ENCODE measurements around the gene LPAR2. TPM values are rescaled to one million over a fixed set of nuclear protein-coding genes. Genes with fewer than 3 reads are reported as not detected.
A peak's percentile ranks its signal among the peaks of the same experiment; 100 is the strongest.

The LPAR2 gene
- total RNA-seq, 1 donor from 2014 or later: 8.2 TPM

DNA sequence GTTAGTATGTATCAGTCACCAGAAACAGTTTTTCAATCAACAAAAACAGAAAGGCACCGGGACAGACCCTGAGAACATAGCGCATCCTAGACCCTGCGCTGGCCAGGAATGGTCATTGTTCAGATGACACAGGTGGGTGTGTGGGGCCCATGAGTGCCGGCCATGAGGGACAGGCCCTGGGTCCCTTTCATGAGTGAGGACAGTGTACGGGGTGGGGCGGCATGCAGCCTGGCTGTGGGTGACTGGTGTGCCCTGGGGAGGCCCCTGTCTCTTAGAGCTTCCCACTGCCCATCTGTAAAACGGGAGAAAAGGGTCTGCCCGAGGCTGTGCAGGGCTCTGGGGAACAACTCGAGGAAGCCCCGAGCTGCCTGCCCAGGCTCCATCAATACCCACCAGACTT lies 35.3 kb downstream of the LPAR2 start:
- H3K4me3 Mint-ChIP-seq (ENCODE audit: unreplicated experiment): no peak overlapping the region
- TF ChIP-seq, protein P1, sequence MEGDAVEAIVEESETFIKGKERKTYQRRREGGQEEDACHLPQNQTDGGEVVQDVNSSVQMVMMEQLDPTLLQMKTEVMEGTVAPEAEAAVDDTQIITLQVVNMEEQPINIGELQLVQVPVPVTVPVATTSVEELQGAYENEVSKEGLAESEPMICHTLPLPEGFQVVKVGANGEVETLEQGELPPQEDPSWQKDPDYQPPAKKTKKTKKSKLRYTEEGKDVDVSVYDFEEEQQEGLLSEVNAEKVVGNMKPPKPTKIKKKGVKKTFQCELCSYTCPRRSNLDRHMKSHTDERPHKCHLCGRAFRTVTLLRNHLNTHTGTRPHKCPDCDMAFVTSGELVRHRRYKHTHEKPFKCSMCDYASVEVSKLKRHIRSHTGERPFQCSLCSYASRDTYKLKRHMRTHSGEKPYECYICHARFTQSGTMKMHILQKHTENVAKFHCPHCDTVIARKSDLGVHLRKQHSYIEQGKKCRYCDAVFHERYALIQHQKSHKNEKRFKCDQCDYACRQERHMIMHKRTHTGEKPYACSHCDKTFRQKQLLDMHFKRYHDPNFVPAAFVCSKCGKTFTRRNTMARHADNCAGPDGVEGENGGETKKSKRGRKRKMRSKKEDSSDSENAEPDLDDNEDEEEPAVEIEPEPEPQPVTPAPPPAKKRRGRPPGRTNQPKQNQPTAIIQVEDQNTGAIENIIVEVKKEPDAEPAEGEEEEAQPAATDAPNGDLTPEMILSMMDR (IDR thresholded peaks at IDR 0.05): no peak
- no peak for DNase-seq (ENCODE audit: low spot score)
- H3K36me3 Mint-ChIP-seq (ENCODE audit: low read depth): no peaks in the 10 kb centered on the region
- no peaks in the 10 kb centered on the region for H3K27me3 Mint-ChIP-seq (ENCODE audit: low read depth)
- no peak overlapping the region for H3K27ac Mint-ChIP-seq (ENCODE audit: unreplicated experiment)
- H3K4me1 Mint-ChIP-seq (ENCODE audit: low read depth): peaks cover 27% of the 10 kb centered on the region
- no peaks in the 10 kb centered on the region for H3K9me3 Mint-ChIP-seq (ENCODE audit: low read depth)

DNA sequence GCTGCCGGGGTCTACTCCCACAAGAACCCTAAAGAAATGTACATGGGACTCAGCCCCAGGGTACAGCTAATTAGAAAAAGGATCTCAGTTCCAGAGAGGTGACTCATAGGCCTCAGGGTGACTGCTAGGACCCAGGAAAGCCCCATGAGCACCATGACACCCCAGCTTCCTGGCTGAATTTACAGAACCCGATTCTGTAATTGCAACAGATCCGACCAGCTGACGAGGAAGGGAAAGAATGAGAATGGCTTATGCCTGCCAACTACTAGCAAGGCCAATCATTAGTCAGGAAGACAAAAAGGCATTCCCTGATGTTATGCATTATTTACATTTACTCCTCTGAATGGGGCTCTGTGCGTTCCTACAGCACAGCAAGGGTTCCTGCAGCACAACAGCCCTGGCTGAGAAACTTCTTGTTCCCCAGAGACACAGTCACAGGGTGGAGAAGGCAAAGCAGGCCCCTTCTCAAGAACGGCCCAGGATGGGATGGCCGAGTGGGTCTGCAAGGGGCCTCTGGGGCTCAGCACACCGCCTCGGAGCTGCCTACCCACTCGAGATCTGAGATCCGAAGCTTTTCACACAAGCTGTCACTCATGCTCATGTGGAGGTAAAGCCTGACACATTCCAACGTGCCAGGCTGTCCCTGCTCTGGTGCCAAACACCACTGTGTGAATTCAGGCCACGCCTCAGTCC lies 36.7 kb downstream of the LPAR2 start:
- TF ChIP-seq, protein P1 (IDR thresholded peaks at IDR 0.05): no peak
- Mint-ChIP-seq H3K27me3 (ENCODE audit: low read depth) (no peaks in the 10 kb centered on the region), H3K4me1 (ENCODE audit: low read depth) (peaks cover 27% of the 10 kb centered on the region), H3K9me3 (ENCODE audit: low read depth) (no peaks in the 10 kb centered on the region), H3K36me3 (ENCODE audit: low read depth) (no peaks in the 10 kb centered on the region), H3K27ac (ENCODE audit: unreplicated experiment) (peak overlapping the region; percentile 89), H3K4me3 (ENCODE audit: unreplicated experiment) (no peak overlapping the region)
- no peak for DNase-seq (ENCODE audit: low spot score)

DNA sequence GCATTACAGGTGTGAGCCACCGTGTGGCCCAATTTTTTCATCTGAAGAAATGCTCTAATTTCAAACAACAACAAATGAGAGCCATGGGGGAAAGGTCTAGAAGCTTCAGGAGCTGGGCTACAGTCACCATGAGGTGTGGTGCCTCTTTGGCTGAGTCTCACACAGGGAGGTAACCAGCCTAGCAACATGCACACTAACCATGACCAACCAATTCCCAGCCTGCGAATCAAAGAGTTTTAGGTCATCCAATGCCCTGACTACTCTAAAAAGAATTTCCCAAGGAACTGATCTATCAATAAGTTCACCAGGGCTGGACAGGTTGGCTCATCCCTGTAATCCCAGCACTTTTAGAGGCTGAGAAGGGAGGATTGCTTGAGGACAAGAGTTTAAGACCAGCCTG lies 39.5 kb downstream of the LPAR2 start:
- H3K27me3 Mint-ChIP-seq (ENCODE audit: low read depth): no peaks in the 10 kb centered on the region
- TF ChIP-seq, protein P1 (IDR thresholded peaks at IDR 0.05): no peak
- no peaks in the 10 kb centered on the region for H3K9me3 Mint-ChIP-seq (ENCODE audit: low read depth)
- H3K27ac Mint-ChIP-seq (ENCODE audit: unreplicated experiment): no peak overlapping the region
- no peaks in the 10 kb centered on the region for H3K36me3 Mint-ChIP-seq (ENCODE audit: low read depth)
- no peak for DNase-seq (ENCODE audit: low spot score)
- no peak overlapping the region for H3K4me3 Mint-ChIP-seq (ENCODE audit: unreplicated experiment)
- H3K4me1 Mint-ChIP-seq (ENCODE audit: low read depth): peaks cover 18% of the 10 kb centered on the region

DNA sequence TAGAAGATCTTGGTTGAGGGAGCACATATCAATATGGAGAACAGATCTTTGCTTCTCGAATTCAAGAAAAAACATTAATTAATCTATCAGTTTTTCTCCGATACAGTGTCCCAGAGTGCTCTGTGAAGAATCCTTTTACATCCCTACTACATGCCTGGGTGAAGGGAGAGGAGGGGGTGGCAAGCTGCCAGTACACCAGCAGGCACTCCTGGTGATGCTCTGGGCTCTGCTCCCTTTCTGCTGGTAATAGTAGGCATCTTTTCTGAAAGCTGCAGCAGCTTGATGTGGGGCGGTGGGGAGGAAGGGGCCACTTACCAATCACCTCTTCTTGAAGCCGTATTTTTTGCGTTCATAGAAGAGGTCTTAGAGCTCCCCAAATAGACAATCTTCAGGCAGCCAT lies 40.2 kb downstream of the LPAR2 start:
- TF ChIP-seq, protein P1 (IDR thresholded peaks at IDR 0.05): no peak
- Mint-ChIP-seq H3K4me1 (ENCODE audit: low read depth) (peaks cover 18% of the 10 kb centered on the region), H3K9me3 (ENCODE audit: low read depth) (no peaks in the 10 kb centered on the region), H3K27me3 (ENCODE audit: low read depth) (no peaks in the 10 kb centered on the region), H3K36me3 (ENCODE audit: low read depth) (no peaks in the 10 kb centered on the region), H3K27ac (ENCODE audit: unreplicated experiment) (no peak overlapping the region), H3K4me3 (ENCODE audit: unreplicated experiment) (no peak overlapping the region)
- DNase-seq (ENCODE audit: low spot score): no peak

DNA sequence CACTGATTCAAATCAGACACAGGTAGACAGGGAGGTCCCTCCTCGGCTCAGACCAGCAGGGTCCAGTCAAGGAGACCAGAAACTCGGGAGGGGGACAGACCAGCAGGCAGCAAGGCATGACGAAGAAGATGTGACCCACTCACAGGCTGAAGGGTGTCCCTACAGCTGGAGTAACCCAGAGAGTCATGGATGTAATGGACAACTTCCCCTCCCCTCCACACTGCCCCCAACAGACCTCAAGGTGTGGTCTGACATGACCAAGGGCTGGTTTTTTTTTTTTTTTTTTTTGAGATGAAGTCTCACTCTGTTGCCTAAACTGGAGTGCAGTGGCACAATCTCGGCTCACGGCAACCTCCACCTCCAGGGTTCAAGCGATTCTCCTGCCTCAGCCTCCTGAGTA lies 43.7 kb downstream of the LPAR2 start:
- Mint-ChIP-seq H3K27ac (ENCODE audit: unreplicated experiment) (no peak overlapping the region), H3K27me3 (ENCODE audit: low read depth) (no peaks in the 10 kb centered on the region), H3K4me1 (ENCODE audit: low read depth) (no peaks in the 10 kb centered on the region), H3K36me3 (ENCODE audit: low read depth) (no peaks in the 10 kb centered on the region), H3K4me3 (ENCODE audit: unreplicated experiment) (no peak overlapping the region), H3K9me3 (ENCODE audit: low read depth) (no peaks in the 10 kb centered on the region)
- TF ChIP-seq, protein P1 (IDR thresholded peaks at IDR 0.05): no peak
- no peak for DNase-seq (ENCODE audit: low spot score)

Data from chondrocyte (in vitro differentiated cells).